NOMO-1 treated with DMSO at 0.1 percent for 48 hours (cell line): ENCODE data around the gene ZC3H15.

Experiments
- DNase-seq: peaks from one replicate; lab custom pipeline; 2025; ENCODE audit not compliant: unreplicated experiment; lab: John Stamatoyannopoulos, UW

The ZC3H15 gene

DNA sequence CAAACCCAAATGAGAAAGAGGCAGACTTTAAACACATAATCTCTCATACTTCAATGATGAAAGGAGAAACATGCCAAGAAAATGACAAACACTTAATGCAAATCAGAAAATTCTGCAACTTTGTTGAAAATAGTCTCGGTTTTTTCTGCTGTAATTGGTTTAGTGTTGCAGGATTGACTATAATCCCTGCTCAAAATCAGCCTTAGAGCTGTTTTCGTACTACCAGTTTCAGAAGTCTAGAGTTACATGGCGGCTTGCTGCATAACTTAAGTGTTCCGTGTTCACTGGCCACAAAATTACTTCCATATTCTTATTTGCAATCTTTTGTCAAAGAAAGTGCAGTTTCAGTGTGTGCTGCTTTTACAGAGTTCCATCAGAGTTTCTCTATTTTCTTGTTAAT is 54.9 kb downstream of the ZC3H15 start:
- DNase-seq = no peak

DNA sequence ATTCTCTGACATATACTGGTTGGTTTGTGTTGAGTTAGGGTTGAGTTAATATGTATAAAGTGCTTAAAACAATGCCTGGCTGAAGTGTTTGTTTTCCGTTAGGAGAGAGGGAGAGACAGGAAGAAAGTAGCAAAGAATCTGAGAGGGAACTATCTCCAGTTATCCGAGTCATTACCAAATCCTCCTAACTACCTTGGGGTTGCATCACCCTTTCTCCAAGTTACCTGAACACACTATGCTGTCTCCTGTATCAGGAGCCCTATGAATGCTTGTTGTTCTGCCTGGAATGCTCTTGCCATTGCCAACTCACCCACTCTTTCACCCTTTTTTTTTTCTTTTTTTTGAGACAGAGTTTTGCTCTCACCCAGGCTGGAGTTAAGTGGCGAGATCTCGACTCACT is 55.9 kb downstream of the ZC3H15 start:
- DNase-seq = no peak

DNA sequence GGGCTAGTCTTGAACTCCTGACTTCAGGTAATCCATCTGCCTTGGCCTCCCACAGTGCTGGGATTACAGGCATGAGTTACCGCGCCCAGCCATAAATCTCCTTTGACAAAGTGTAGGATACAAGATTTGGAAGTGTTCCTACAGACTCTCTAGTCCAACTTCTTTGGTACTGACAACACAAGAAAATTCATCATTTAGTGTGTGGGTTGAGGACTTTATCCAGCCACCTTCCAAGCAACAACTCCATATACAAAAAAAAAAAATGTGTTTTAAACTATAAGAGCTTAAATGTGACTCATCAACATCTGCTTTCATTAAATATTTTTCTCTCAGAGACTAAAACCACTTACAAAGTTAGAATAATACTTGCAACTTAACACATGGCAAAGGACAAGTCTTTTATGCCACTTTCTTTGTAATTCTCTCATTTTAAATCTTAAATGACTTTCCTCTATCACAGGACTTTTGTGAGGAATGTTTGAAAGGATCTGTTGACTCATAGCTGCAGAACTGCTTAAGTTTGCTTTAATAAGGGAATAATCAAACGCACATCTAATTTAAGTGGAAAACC is 57.6 kb downstream of the ZC3H15 start:
- no peak for DNase-seq

DNA sequence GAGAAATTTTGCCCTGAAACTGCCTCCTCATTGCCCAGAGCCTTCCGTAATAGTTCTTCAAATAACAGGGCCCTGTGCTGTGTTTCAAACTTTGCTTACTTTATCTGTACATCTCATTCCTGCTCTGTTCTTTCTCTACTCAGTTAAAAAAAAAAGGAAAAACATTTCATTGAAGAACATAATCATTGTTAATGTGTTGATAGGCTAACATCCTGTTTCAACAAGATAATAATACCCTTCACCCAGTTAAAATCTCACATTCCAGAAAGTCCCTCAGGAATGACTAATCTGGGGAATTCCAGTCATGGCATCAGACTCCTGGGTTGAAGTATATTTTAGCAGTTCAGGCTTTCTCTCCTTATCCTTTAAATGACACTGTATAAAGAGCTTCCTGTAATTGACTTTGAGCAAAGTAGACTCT is 58.2 kb downstream of the ZC3H15 start:
- no peak for DNase-seq

DNA sequence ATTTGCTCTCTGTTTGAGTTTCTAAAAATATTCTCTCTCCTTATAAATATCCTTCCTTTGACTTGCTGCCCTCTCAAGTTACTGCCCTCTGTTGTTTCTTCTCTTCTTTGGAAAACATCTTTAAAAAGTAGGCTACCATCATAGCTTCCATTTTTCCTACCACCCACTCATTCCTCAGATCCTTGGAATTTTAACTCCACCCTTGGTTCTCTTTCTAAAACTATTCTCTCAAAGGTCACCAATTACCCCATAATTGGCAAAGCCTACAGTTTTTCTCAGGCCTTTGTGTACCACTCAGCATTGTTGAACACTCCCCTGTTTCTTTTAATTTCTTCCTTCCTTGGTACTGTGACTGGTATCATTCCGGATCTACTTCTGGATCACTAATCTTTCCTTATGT is 60.8 kb downstream of the ZC3H15 start:
- DNase-seq = no peak

DNA sequence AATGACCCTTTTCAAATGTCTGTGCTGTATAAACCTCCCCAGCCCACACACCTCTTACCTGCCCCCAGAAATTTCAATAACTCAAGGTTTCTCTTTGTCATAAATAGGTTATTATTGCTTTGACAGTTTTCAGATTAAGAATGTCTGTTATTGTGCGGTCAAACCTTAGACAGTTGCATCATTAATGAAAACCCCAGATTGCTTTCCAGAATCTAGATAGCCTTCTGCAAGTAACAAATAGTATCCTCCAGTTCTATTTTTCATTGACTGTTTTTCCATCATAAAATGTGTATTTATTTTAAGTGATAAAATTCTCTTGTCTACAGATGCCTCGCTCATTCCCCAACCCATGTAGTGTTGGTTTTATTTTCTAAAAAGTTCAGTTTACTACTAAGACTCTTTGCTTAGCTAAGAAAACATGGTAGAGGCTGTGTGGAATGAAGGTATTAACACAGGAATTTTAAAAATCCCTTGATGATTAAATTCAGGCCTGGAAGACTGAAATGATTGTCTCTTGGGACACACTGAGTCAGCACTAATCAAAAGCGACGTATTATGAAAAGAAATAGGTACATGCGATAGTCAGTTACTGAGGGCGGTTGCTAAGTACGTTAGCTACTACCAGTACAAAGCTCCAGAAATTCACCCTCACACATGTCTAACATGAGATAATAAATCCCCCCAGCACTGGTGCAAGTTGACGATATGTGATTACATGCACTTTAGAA is 65.4 kb downstream of the ZC3H15 start:
- DNase-seq = no peak

DNA sequence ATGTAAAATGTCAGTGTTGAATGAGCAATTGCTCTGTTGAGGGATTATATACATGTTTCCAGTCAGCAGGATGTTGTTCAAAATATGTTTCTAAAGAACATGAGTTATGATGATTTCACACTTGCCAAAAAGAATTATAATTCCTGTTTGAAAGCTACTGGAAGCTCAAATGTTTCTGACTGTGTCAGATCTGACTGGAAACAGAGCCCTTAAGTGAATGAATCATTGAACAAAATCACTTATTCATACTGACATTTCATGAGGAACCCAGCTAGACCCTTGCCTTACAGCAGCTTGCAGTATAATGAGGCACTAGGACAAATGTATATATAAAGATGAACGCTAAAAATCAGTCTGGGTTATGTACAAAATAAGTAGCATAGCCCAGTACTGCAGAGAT is 68.4 kb downstream of the ZC3H15 start:
- DNase-seq = no peak

DNA sequence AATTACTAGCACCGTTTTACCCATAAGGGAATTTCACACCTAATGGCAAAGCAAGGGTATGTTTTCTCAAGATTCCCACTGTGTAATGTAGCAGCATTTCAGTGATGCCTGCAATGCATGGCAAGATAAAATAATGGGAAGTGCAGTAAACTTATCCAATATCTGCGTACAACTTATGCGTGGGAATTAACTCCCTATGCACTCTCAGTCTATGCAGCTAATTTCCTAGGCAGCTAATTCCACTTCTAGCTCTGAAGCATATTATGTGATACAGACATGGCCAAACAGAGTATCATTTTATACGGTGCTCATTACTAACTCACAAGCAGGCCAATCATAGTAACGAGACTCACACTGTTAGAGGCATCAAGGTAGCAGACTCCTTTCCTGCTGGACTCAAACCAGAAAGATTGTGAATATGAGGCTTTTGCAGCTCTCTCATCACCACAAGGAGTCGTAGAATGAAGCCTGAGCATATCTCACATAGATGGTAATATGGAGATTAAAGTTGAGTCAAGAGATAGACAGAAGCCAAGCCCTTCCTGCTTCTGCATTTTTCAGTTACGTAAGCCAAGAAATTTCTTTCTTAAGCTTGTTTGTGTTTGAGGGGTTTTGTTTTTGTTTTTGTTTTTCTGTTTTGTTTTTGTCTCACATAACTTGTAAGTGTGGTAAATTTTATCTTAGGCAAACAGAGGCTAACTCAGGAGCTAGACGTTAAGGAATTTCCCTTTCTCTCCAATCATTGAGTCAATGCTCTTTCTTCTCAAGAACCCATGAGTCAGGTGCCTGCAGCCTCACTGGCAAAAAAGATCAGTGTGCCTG is 69.0 kb downstream of the ZC3H15 start:
- no peak for DNase-seq

DNA sequence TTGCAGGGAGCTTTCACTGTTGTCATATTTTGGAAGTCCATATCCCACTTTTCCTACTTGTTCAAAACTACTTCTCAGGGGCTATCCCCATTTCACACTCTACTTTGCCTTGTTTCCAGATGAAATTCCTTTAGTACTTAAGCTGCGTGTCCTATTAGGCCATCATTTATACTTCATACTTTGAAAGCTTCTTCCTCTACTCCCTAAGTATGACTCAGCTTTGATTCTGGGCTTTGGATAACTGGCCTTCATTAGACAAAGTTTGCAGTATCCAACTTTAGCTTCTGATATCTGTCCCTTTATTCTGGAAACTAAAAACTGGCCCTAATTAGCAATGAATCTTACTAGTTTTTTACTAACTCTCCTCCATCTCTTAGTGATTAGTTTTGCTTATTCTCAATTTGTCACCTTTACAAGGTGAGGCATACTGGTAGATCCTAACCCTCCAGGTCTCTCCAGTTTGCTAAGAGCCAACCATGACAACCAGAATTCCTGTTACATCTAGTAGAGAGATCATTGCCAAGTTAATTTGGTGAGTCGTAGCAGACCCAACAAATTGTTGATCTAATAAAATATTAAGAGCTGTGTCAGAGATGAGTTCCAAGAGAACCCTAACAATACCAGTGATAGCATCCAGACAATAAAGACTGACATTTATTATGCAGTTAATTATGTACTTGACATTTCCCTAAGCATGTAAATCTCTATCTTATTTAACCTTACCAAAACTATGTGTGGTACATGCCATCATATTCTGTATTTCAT is 72.6 kb downstream of the ZC3H15 start:
- no peak for DNase-seq
